Fibroblast of peridontal ligament (primary cell): ENCODE data around the gene AMBP.
A peak's percentile ranks its signal among the peaks of the same experiment; 100 is the strongest.

ENCODE experiments used
- DNase-seq: peaks from one replicate; pipeline ENCODE4 v3.0.0-alpha.2; 2010; ENCODE audit errors: extremely low read depth

Gene AMBP

DNA sequence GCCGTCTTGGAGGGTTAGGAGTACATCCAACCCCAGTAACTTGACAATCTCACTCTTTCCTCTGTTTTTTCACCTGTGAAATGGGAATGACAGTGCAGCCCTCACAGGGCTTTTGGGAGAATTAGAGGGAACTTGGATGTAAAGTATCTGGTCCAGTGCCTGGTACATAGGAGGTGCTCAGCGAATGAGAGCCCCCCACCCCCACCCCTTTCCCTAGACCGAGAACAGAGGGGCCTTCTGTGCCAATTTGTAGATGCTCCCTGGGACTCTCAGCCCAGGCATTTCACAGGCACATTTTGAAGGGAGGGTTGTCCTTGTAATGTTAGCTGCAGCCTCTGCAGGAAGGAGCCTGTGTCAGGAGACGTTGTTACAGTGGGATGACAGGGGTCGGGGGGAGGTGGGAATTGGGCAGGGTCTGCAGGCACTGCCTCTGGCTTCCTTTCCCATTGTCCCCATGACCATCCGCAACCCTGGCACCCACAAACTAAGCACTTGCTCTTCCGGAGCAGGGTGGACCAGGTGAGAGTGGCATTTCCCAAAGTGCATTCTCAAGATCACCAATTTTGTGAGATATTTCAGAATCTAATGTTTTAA, 47.0 kb downstream of the AMBP start:
- no peak for DNase-seq

DNA sequence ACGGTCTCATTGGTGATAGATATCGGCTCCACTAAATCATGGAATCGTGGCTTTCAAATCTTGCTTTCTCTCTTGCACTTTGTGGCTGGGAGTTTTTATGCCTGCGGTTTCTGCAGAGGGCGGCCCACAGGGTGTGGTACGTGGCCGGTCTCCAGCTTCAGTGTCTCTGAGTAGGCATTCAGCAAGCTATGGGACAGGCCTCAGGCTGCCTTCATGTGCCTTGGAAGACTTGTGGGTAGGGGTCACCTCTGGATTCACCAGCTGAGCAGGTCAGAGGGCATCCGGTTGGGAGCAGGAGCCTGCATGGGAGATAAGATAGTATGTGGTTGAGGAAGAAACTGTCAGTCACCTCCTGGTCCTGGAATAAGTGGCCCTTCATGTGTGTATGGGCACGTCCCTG, 47.7 kb downstream of the AMBP start:
- DNase-seq: no peak

DNA sequence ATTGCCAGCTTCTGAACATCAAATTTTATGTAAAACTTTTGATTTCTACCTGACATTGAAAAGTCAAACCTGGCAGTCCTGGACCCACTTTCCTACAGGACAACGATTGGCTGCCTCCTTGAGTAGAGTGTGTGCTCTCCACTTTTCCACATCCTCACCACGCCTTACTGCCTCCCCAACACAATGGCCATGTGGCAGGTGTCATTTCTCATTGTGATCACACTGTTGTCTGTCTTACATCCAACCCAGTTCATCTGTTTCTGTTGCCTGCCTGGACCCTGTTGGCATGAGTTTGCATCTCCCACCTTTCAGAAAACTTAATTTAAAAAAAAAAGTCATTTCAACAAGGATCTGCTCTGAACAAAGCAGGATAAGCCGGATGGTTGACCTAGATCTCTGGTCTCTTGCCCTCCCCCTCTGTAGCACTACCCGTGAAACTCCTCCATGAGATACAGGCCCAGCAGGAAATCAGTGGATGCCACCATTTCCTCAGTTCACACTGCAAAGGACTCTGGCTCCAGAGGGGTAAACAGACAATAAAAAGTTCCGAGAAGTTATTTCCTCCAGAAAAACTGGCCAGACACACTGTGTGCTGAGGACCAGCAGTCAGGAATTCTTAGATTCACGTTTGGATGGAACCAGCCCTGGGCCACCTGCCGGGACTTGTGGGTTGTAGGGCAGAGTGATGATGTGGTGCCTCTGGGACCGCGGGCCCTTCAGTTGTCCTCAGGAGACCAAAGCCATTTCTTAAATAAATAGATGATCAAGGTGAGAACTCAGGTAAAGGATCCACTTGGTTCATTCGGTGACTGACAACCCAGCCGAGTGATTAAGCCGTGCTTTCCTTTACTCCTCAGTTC, 48.6 kb downstream of the AMBP start:
- no peak for DNase-seq

DNA sequence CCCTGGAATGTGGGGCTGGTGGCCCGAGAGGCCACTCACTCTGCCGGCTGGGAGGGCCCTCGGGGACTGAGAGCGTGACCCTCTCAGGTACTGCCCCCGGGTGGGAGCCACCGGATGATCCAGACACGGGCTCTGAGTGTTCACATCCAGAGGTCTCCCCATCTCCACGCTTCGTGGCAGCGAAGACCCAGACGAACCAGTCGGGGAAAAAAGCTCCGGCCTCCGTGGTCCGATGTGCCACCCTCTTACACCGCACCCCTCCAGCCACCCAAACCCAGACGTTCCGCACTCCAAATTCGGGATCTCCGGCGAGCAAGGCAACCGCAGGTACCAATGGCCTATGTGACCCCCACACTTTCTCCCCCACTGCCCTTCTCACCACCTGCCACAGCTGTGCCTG, 49.5 kb downstream of the AMBP start:
- DNase-seq: no peak

DNA sequence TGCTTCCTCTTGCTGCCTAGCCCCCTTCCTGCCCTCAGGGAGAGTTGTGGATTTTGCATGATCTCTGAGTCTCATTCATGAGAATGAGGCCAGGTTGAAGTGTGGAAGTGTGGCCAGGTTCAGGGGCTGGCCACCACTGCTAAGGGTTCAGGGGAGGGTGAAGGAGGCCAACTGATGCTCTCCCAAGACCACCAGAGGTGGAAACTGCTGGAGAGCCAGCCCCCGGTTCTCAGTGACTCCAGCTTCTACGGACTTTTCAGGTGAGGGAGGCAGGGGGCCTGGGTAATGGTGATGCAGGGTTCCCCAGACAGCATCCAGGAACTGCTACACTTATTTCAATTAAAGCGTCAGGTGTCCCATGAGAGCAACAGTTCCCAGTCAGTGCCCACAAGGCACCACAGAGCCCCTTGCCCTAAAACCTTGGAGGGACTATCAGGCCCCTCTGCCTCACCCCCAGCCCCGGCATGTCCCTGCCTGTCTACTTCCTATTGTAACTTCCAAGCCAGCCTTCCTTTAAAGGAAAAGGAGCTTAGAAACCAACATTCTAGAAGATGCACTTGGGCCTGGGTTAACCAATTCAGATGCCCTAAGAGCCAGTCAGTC, 50.1 kb downstream of the AMBP start:
- DNase-seq: no peak

DNA sequence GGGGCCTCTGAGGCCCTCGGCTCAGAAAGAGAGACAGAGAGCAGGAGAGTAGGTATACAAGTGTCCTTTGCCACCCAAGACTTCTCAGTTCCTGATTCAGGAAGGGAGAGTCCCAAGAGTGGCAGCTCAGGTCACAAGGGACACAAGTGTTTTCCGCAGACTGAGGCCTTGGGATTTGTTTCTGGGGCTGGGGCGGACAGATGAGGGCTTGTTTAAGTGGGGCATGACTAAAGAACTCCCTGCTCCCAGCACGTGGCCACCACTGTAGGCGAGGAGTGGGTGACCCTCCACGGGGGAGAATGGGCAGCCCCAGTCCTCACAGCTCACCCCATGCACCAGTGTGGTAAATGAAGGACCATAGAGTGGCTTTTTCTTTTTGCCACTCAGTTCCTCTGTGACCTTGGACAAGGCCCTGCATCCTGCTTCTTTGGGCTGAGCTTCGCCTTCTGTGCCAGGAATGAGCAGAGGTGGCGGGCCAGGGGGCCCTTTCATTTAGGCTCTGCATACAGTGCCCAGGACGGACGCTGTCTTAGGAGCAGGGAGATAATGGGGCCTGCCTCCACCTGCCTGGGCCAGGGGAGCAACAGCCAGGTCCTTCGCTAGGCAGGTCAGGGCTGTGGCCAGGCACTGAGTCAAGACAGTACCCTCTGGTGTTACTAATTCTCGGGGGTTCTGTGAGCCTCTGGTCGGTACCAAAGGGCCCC, 50.8 kb downstream of the AMBP start:
- no peak for DNase-seq

DNA sequence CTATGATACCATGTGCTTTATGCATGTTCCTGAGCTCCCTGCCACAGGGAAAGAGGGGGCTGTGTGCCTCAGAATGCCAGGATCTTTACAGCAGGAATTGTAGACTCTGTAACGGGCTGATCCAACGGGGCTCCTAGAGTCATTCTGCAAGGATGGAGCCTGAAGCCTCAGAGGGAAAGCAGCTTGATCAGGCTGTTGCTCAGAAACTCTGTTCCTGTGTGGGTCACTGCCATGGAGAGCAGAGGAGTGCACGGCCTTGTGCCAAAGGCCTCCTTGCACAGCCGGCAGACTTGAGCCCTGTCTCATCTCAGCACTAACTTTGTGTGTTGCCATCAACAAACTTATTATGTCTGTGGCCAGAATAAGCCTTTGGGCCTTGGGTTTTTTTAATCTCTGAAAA, 51.8 kb downstream of the AMBP start:
- no peak for DNase-seq

DNA sequence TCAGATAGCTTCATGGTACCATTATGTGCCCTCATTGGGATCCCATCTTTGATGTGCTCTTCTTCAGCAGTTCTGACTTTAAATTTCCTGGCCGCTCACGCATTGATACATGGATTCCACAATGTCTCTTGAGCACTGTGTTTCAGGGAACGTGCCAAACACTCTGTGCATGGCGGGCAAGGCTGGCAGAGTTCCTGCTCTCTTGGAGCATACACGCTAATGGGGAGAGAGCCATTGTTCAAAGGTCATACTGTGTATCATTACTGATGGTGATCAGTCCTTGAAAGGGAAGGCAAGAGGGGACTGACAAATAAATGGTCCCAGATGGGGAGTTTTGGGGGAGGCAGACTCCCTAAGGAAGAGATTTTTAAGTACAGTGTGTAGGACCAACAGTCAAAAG, 52.3 kb downstream of the AMBP start:
- DNase-seq: no peak

DNA sequence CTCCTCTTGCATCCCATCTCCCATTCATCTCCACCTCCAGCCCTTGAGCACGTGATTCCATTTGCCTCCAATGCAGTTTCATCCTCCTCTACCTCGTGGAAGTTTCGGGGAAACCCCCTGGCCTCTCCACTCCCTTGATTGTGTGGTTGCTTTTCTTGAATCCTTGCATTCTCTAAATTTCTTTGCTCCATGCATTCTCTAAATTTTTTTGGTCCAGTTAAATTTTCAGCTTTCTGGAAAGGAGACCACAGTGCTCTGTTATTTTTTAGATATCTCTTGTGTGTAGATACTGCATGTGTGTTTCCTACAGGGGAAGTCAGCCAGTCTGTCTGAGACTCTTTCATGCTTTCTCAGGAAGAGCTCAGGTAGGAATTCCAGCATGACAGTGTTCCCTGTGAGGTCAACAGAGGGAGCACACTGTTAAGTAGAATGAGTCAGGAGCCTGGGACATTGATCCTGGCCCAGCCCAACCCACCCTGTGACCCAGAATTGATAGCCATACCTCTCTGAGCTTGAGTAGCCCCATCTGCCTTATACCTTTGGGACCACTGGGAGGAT, 52.8 kb downstream of the AMBP start:
- DNase-seq: peak; percentile 12

DNA sequence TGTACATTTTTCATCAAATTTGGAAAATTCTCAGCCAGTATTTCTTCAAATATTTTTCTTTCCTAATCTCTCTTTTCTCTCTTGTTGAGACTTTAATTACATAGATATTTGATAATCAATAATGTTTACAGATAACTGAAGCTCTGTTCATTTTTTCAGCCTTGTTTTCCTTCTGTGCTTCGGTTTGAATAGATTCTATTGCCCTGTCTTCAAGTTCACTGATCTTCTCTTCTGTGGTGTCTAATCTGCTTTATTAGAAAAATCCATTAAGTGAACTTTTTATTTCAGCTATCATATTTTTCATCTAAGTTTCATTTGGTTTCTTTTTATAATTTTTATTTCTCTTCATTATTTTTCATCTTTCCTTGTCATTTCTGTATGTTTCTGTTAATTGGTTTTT, 54.1 kb downstream of the AMBP start:
- no peak for DNase-seq

DNA sequence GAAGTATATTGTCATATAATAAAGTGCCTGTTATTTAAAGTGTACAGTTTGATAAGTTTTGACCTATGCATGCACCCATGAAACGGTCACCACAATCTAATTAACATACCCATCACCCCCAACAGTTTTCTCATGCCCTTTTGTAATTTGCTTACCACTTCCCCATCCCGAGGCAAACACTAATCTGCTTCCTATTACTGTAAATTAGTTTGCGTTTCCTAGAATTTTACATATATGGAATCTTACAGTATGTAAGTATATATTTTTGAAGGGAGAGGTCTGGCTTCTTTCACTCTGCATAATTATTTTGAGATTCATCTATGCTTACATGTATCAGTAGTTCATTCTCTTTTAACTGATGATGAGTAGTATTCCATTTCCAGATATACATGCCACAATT, 56.5 kb downstream of the AMBP start:
- no peak for DNase-seq

DNA sequence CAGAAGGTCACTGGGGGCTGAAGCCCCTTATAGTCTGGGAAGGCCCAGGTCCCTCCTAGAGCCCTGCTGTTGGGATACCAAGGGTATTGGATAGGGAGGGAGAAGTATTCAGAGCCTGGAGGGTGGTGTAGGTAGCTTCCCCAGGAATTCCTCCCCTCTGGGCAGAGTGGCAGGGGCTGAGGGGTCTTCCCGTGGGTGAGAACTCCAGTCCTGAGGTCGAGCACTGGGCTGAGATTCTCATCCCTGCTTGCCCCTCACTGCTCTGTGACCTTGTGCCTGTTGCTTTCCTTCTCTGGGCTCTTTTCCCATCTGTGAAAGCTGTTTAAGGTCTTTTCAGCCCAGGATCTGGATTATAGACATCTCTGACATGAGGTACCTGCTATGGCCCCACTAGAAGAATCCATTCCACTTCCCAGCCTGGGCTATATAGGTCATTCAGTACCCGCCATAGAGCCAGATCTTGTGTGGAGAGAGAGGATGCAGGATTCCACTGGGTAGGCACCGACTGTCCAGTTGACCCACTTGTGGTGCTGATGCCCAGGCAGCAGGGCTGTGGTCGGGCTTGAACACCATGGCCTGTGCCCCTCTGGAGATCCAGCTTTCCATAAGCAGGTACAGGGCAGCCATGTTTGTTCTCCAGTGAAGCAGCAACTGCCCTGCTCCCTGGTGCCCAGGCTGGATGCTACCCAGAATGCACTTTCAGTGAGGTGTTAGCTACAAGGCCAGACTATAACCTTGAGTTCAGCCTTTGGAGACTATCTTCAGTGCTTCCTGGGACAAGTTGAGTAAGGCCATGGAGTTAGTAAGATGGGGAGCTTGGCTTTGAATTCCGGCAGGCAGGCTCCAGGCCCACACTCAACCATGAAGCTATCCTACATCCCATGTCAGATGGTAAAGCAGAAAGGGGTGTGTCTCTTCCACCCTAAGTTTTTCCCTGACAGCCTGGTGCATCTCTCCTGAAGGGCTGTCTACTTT, 60.1 kb downstream of the AMBP start:
- DNase-seq: no peak

DNA sequence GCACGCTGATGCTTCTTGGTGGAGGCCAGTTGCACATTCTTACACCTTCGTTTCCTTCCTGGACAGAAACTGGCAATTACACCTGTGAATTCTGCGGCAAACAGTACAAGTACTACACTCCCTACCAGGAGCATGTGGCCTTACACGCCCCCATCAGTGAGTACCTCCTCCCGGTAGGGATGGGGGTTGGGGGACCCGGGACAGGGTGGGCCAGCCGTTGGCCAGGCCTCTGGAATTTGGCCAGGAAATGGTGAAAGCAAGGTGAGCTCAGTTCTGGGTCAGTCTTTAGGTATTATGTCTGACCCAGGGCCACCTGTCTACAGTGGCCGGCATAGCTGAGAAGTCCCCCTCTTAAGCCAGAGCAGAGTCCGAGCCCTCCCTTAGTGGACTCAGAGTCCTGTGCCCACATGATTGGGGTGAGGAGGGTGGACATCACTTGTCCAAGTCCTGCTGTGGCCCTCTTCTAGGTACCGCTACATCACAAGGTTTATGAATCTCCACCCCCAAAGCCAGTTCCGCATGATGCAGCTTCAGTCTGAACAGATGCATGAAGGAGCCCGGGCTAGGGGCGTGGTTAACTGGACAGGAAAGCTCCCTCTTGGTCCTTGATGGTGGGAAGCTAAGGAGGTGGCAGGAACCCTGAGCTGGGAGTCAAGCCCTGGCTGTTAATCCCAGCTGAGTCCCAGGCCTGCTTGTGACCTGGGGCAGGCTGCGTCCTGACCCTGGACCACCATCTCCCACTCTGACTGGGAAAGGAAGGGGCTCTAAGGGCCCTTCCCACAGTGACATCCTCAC, 61.3 kb downstream of the AMBP start:
- DNase-seq: no peak

DNA sequence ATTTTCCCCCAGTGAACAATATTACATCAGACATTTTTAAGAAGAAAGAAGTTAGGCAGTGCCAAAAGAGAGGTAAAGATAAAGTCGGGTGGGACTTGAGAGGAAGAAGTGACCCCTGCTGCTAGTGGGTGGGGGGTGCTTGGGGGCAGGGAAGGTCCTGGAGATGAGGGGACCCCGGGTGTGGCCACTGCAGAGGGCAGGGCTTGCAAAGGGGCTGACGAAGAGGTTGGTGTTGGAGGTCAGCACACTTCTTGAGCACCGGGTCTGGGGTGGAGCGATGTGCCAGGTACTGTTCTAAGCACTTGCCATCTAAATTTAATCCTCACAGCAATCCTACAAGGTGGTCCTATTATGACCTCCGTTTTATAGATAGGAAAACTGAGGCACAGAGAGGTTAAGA, 62.0 kb downstream of the AMBP start:
- DNase-seq: no peak

DNA sequence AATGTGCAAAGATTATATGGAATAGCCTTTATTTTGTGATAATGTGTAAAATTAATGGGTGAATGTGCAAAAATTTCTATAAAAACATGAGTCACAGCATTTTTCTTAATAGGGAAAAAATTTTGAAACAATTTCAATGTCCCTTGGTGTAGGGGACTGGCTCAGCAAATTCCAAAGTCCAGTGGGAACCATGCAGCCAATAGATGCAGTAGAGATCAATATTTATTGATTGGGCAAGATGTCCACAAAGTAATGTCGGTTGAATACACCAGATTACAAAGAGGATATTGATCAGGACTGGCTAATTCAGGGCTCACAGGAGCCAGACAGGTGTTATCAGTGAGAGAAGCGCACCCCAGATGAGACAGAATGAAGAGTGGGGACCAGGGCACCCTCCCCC, 62.5 kb downstream of the AMBP start:
- no peak for DNase-seq

DNA sequence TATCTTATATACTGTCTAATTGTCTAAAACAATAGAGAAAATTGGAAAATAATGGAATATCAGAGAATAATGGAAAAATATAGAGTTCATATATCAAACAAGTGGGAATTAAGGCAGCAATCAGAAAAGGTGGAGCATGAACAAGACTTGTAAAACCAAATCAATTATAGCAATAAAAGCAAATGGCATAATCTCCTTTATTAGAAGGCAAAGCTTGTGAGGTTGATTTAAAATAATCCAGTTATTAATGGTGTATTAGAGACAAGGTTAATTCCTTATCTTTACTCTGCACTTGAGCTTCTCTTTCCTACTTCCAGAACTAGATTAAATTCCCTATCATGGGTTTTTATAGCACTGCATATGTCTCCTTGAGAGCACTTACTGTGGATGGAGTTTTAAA, 64.1 kb downstream of the AMBP start:
- DNase-seq: no peak

DNA sequence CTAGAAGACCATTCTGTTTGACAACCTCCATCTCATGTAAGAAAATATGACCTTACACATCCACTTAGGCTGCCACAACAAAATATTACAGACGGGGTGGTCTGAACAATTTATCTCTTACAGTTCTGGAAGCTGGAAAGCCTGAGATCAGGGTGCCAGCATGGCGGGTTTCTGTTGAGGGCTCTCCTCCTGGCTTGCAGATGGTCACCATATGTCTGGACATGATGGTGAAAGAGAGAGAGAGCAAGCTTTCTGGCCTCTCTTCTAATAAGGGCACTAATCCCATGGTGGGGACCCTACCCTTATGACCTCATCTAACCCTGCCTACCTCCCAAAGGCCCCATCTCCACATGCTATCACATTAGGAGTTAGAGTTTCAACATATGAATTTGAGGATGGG, 66.0 kb downstream of the AMBP start:
- DNase-seq: no peak

DNA sequence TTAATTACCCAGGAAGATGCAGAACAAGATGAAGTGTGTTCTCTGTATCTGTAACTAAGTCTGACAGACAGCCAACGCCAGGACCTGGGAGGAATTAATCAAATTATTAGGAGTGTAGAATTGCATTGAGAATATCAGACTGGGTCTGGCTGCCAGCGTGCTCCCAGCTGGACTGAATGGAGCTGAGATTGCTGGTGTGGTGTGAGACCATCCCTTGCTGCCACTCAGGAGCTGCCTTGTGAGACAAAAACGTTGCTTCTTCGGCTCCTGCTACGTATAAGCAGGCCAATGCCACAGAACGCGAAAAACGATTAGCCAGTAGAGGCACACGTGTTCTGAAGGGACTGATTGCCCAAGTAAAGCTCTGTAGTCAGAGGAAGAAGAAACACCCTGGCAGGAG, 66.8 kb downstream of the AMBP start:
- no peak for DNase-seq
